Measurements from ENCODE around the gene NCAPG2.
"Not testable (repeated sequence)": the region's sequence is repeated elsewhere in the genome, so short reads cannot be mapped to it uniquely, and the experiment has no call there.

Gene NCAPG2

DNA sequence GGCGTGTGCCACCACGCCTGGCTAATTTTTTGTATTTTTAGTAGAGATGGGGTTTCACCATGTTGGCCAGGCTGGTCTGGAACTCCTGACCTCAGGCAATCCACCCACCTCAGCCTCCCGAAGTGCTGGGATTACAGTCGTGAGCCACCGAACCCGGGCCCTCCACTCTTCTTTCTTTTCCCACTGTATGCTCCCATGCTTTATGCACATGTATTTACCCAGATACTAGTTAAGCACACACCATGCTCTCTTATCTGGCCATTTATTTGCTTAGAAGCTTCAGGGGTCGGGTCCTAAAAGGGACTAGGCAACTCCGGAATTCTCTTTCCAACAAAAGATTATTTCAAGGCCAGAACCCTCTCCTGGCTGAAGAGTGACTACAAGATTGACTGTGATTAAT, 78.3 kb downstream of the NCAPG2 start:
- DNase-seq = not testable (repeated sequence)

GRCh38 chr7:158623241-158623640, 81.4 kb downstream of the NCAPG2 start:
- DNase-seq = no peak

GRCh38 chr7:158620839-158621441, 83.7 kb downstream of the NCAPG2 start:
- DNase-seq = no peak

GRCh38 chr7:158620418-158620817, 84.2 kb downstream of the NCAPG2 start:
- no peak for DNase-seq

- no peak for DNase-seq
Measured at GRCh38 chr7:158618745-158619140, 85.9 kb downstream of the NCAPG2 start.

GRCh38 chr7:158617737-158618128, 86.9 kb downstream of the NCAPG2 start:
- DNase-seq = no peak

- no peak for DNase-seq
Measured at GRCh38 chr7:158616050-158616449, 88.6 kb downstream of the NCAPG2 start.

- no peak for DNase-seq
Measured at GRCh38 chr7:158614700-158615099, 89.9 kb downstream of the NCAPG2 start.

DNA sequence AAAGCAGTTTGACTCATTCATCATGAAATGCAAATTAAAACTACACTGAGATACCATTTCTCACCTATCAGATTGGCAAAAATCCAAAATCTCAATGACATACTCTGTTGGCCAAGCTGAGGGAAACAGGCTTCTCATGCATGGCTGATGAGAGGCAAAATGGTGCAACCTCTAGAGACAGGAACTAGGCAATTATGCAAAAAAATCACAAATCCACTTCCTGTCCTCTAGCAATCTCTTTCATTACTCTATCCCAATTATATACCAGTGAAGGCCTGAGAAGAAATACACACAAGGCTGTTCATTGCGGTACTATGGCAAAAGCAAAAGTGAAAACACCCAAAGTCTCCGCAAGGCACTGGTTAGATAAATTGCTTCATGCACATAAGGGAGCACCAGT, 91.1 kb downstream of the NCAPG2 start:
- DNase-seq = no peak

DNA sequence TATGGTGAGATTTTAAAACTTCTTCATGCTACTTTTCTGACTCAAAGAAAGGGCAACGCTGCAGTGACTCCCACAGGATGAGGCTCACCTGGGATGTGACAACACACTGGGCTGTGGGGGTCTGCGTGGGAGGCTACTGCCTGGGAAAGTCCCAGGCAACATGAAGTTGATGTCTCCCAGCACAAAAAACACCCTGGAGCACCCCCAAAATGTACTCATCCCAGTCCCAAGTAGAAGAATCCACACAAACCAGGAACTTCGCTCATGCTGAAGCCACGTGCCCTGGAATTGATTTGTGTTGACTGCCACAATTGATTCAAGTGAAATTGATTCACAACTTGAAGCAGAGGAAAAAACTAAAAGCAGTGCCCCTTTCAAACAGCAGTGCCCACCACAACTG, 92.1 kb downstream of the NCAPG2 start:
- DNase-seq = no peak

DNA sequence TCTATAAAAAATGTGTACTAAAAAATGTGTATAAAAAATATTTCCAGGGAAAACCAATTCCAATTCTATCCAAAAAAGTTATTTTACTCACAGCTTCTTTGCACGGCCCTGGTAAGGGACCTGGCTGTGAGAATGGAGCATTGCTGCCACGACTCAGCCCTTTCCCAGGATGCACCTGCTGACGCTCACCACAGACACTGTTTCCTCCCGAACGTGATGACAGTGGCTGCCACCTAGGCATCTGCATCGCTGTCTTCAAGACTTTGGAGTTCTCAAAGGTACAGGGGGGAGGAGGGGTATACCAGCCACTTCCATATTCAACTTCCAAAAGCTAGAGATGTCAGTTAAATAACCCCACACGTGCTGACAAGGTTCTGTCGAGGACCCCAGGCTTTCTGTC, 93.1 kb downstream of the NCAPG2 start:
- no peak for DNase-seq

DNA sequence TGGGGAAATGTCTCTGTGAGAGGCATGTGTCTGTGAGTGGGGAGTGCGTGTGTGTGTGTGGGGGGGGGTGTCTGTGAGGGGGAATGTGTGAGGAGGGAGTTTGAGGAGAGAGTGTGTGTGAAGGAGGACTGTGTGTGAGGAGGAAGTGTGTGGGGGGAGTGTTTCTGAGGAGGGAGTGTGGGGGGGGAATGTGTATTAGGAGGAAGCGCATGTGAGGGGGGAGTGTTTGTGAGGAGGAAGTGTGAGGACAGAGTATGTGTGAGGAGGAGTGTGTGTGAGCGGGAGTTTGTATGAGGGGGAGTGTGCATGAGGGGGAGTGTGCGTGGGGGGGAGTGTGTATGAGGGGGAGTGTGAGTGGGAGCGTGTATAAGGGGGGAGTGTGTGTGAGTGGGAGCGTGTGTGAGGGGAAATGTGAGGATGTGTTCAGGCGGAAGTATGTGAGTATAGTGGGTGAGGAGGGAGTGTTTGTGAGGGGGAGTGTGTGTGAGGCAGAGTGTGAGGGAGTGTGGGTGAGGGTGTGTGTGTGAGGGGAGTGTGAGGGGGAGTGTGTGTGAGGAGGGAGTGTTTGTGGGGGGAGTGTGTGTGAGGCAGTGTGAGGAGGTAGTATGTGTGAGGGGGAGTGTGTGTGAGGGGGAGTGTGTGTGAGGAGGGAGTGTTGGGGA, 95.2 kb downstream of the NCAPG2 start:
- no peak for DNase-seq

DNA sequence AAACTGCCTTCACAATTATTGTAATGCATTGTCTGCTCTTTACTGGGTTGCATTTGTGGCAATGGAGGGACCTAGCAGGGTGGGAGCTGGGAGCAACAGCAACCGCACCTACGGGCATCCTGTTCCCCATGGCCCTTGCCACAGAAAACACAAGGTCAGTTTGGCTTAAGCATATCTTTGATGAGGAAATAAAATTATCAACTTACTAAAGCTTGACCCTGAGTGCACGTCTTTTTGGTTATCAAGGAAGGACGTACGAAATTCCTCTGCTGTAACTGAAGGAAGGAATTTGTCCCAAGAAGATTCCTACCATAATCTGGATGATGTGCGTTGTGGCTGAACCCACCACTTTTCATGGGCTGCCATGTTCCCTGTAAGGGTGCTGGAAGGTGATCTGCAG, 97.0 kb downstream of the NCAPG2 start:
- no peak for DNase-seq

DNA sequence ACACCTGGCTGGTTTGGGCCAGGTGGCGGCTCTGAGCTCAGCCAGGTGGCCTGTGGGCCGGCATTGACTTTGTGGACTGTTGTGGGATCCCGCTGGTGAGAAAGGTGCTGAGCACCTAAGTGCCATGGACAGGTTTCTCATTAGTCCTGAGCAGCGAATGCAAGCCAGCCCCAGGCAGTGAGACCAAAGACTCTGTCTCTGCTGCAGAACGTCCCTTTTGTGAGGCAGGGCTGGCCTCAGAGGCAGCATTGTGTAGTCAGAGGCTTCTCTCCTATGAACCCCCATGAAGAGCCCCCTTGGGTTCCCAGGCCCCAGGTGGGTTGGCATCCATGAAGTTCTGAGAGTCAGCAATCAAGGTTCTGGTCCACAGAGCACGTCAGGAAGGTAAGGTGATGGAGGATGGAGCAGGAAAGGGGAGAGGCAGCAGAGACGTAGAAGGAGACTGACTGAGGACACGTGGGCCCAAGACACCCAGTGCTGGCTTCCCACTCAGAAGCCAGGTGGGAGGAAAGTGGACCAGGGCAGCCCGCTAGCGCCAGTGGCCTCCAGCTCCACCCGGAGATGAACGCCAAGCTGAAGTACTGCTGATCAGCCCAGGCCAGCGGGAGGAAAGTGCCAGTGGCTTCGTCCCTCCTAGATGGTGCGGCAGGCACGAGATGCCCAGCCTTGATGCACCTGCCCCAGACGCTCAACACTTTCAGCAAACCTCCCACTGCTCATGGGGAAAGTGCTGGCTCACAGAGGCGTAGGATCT, 97.8 kb downstream of the NCAPG2 start:
- no peak for DNase-seq

GRCh38 chr7:158606129-158606528, 98.5 kb downstream of the NCAPG2 start:
- DNase-seq = no peak

DNA sequence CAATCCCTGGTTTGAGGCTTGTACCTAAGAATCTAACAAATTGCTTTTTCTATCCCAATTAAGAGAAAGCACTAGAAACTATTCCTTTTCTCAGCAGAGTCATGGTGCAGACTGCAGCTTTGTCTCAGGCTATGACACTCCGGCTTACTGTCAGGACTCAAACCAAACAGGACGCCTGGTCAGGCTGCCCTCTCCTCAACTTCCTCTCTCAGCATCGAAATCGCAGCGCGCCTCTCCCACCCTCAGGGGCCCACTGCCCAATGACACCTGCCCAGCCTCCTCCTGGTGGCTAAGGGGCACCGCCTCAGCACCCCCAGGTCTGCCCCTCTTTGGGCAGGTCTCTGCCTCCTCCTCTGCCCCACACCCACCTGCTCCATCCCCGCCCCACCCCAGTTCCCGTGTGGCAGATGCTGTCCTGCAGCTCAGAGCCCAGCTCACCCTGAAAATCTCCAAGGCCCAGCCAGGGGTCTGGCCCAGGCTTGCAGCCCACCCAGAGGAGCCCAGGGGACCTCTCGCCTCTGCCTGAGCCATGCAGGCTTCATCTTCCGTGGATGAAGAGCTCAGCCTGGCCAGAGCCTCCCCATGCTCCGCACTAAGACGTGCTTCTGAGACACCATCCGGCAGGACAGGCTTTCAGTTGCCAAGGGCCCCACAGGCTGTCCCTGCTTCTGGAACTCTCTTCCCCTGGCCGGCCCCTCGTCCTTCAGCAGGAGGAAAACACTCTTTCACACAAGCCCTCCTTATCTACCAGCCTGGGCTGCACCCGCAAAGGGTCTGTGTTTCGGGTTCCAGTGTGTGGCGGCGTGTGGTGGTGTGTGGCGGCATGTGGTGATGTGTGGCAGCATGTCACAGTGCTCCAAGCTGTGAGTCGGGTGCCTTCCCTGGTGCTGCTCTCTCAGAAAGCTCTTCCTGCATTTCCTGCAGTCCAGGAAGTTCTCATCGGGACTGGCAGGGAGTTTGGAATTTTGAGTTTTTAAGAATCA, 100.5 kb downstream of the NCAPG2 start:
- no peak for DNase-seq

- DNase-seq = no peak
Measured at GRCh38 chr7:158602905-158603772, 101.5 kb downstream of the NCAPG2 start.

- DNase-seq = no peak
Measured at GRCh38 chr7:158602041-158602440, 102.6 kb downstream of the NCAPG2 start.

DNA sequence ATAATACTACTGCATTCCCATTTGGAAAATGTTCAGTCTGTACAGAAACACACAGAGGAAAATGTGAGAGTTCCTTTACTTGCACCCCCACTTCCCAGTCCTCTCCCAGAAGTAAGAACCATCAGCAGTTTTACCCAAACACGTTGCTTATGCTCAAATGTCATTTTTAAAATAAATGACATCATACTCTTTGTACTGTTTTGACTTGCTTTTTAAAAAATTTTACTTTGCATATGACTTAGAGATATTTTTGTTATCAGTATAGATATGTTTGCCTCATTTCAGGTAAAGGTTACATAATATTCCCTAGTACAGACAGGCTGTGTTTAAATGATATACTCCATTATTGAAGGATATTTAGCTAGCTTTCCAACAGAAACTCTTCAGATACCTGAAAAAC, 103.5 kb downstream of the NCAPG2 start:
- DNase-seq = no peak

DNA sequence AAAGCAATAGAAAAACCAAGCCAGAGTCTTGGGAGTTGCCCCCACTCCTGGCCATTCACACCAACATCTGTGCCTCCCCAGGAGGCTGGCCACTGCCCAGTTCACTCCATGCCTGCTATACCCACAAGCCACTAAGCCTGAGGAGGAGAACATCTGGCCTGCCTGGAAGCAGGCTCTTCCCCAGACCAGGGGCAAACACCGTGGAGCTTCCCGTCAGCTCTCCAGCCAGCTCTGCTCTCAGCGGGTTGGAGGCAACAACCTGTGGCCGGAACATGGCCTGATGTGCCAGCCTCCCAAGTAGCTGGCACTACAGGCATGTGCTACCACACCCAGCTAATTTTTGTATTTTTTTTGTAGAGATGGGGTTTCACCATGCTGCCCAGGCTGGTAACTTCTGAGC, 107.9 kb downstream of the NCAPG2 start:
- no peak for DNase-seq

DNA sequence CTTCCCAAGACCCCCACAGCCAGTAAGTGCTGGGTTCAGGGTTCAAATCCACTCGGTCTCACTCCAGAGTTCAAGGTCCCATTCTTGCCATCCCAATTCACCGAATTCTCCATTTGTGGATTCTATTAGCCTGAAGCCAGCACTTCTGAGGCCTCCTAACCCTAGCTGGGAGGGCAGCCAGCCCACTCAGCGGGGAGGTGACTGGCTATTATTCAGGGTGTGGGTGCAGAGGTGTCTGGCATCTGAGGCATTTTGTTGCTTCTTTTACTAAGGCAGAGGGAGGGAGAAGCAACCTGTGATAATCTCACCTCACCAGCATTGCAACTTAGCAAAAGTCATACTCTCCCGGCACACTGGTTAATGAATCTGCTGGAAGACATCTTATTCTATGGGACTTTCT, 108.3 kb downstream of the NCAPG2 start:
- no peak for DNase-seq

- DNase-seq = no peak
Measured at GRCh38 chr7:158595068-158595467, 109.5 kb downstream of the NCAPG2 start.

Data from central memory CD4-positive, alpha-beta T cell (primary cell).